CD4-positive, alpha-beta T cell treated with Interleukin-6 for 4 hours (primary cell): ENCODE data around the gene KERA.
"Not testable (repeated sequence)": the region's sequence is repeated elsewhere in the genome, so short reads cannot be mapped to it uniquely, and the experiment has no call there.

Experiments used
- DNase-seq: peaks from one replicate; pipeline ENCODE4 v3.0.0-alpha.2; 2020; ENCODE audit warnings: mixed read lengths

The KERA gene, protein sequence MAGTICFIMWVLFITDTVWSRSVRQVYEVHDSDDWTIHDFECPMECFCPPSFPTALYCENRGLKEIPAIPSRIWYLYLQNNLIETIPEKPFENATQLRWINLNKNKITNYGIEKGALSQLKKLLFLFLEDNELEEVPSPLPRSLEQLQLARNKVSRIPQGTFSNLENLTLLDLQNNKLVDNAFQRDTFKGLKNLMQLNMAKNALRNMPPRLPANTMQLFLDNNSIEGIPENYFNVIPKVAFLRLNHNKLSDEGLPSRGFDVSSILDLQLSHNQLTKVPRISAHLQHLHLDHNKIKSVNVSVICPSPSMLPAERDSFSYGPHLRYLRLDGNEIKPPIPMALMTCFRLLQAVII

GRCh38 chr12:91057368-91058165 lies at the start of gene KERA:
TSS of gene KERA (minus strand) at chr12:91058024. CDS start at chr12:91056281, 1,743 bp downstream.
- DNase-seq = no peak

DNA sequence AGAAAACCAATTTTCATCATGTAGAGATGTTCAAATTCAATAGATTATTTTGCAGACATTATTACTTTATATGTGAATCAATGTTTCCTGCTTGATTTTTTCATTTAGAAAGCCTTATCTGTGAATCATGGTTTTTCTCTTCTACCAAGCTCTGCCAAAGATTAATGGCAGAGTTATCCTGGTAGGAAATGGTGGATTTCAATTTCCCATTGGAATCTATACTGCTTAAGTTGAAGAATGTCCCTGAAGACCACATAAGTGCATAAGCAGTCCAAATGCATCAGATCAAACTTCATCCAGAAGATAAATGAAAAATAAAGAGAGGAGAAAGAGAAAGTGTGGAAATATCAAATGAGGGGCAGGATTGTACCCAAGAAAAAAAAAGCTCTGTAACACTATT lies 48.5 kb upstream of the KERA start:
- DNase-seq = no peak

- no peak for DNase-seq
These were observed 48.0 kb upstream of the KERA start for GRCh38 chr12:91105807-91106206.

DNA sequence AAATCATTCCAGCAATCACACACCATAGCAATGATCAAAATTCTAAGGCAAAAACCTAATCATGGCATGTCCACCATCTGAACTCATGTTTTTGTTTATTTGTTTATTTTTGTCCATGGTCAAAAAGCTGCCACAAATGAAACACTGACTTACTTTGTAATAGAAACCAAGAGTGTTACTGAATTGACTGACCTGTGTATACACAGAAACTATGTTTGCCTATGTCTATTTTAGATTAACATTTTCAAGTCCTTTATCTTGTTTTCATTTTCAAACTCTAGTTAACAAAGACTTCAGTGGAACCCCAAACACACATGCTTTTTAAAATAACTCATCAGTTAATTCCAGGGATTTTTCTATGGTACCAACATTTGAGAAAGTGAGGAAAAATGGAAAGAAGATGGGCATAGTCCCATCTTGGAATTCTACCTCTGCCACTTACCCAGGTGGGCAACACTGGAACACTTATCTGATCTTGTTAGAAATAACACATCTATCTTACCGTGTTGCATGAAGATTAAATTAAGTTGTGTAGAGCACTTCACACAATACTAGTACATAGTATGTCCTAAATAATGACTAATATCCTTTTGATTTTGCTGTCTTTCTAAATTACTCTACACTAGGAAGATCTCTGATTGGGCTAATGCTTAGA lies 47.1 kb upstream of the KERA start:
- no peak for DNase-seq

GRCh38 chr12:91103624-91104023 lies 45.8 kb upstream of the KERA start:
- no peak for DNase-seq

DNA sequence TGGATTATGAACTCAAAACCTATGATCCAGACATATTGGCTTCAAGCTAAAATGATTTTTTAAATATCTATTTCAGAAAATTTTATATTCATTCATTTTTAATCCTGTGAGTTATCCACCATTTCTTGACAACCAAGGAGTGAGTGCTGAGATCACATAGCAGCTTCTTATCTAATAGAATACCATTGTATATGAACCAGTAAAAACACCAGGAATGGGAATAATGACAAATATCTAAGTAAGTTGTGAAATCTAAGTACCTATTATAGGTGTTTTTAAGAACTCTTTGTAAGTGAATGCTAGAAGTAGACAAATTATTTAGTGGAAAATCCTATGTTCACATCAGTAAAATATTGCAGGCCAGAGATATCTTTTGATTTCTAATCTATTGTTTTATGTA lies 45.3 kb upstream of the KERA start:
- no peak for DNase-seq

DNA sequence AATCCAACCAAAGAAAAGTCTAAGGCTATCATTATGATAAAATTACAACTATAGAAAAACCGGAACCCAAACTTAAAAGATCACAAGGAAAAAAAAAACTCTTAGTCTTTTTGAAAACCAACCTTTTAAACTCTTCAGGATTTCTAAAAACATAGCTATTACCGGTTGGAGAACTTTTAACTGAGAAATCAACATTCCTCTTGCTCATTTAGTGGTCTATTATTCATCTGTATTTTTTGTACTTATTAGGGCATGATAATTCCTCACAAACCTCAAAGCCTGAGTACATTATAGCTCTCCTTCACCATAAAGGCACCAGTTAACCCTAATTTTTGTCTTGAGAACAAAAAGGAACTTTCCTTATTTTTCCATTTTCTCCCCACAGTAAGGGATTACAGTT lies 43.1 kb upstream of the KERA start:
- no peak for DNase-seq

GRCh38 chr12:91099836-91100235 lies 42.0 kb upstream of the KERA start:
- no peak for DNase-seq

- no peak for DNase-seq
These were observed 41.5 kb upstream of the KERA start for GRCh38 chr12:91099341-91099740.

GRCh38 chr12:91098941-91099340 lies 41.1 kb upstream of the KERA start:
- DNase-seq = no peak

GRCh38 chr12:91098461-91098860 lies 40.6 kb upstream of the KERA start:
- DNase-seq = no peak

GRCh38 chr12:91094957-91095356 lies 37.1 kb upstream of the KERA start:
- DNase-seq = no peak

DNA sequence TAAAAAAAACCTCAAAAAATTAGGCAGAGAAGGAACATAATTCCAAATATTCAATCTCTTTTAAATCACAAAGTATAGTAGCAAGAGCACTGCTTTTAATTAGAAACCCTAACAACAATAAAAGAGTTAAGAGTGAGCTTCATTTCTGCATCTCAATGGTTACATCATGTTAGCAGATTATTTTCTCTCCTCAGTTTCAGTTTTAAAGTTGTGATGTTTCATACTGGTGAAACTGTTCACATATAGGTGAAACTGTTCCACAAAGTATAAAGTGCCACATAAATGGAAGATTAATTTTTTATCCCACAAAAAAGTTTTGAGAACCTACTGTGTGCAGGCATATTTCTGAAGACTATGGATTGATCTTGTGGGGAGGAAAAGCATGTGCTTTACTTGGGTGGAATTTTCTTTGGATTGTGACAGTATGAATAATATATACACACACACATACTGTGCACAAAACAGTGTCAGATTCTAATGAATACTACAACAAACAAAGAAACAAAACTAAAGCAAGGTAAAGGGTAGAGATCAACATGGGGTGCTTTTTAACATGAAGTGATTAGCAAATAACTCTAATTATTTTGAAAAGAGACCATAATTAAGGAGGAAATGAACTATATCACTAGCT lies 36.3 kb upstream of the KERA start:
- DNase-seq = no peak

DNA sequence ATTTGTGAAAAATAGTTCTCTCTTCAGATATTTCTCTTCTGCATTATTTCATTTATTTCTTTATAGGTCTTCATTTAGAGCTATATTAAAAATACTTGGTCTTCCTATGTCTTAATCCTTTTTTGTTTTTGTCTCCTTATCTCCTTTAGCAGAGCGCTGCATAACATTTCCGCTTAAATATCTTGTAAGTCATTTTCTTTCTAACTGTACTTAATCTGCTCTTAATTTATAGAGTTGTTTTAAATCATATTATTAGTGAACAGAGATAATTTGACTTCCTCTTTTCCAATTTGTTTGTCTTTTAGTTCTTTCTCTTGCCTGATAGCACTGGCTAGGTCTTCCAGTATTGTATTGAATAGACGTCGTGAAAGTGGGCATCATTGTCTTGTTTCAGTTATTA lies 35.5 kb upstream of the KERA start:
- DNase-seq = no peak

GRCh38 chr12:91091916-91092715 lies 34.3 kb upstream of the KERA start:
- DNase-seq = no peak

DNA sequence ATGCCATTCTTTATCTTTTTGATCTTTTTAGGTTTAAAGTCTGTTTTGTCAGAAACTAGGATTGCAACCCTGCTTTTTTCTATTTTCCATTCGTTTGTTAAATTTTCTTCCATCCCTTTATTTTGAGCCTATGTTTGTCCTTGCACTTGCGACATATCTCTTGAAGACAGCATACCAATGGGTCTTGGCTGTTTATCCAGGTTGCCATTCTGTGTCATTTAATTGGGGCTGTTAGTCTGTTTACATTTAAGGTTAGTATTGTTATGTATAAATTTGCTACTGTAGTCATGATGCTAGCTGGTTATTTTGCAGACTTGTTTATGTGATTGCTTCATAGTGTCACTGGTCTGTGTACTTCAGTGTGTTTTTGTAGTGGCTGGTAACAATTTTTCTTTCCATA lies 32.1 kb upstream of the KERA start:
- DNase-seq = not testable (repeated sequence)

GRCh38 chr12:91080041-91080440 lies 22.2 kb upstream of the KERA start:
- no peak for DNase-seq

GRCh38 chr12:91078501-91078900 lies 20.7 kb upstream of the KERA start:
- DNase-seq = no peak

DNA sequence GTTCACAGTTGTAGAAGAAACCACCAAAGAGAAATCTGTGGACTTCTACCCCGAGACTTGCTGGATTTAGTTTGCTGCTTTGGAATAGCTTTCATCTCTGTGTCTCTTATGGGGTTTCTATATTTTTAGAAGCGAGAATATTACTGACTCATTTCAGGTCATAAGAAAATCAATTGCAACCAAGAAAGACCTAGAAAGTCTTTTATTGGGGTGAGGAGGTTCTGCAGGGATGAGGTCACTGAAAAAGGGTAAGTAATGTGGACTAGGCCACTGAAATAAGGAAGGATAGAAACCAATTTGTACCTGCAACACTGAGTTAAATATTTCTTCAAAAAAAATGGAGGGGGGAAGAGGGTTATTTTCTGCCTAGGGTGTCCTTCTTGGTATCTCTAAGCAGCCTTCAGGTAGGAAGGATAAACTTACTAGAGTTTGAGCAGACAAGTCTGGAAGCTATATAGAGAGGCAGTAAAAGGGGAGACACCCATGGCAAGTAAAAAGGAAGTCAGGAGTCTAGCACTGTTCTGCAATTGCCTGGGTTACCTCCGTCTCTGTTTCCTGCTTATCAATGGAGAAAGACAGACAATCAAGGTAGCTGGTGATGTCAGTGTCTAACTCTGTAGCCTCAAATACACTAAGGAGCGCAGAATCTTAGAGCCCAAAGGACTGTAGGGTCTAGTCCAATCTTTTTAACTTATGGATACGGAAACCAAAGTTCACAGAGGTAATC lies 19.6 kb upstream of the KERA start:
- DNase-seq = no peak

DNA sequence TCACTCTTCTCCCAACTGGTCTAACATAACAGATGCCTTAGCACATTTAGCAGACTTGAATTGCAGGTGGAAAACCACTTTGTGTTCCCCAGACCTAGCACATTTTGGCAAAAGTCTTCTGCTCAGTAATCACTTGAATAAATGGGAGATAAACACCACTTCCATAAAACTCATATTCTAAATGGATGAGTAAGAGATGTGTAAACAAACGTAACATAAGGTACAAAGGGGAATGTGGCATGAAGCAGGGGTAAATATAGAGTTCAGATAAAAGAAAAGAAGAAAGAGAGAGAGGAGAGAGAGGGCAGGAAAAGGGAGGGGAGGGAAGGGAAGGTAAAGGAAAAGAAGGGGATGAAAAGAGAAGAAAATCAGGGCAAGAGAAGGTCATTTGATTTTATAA lies 17.0 kb upstream of the KERA start:
- DNase-seq = no peak

DNA sequence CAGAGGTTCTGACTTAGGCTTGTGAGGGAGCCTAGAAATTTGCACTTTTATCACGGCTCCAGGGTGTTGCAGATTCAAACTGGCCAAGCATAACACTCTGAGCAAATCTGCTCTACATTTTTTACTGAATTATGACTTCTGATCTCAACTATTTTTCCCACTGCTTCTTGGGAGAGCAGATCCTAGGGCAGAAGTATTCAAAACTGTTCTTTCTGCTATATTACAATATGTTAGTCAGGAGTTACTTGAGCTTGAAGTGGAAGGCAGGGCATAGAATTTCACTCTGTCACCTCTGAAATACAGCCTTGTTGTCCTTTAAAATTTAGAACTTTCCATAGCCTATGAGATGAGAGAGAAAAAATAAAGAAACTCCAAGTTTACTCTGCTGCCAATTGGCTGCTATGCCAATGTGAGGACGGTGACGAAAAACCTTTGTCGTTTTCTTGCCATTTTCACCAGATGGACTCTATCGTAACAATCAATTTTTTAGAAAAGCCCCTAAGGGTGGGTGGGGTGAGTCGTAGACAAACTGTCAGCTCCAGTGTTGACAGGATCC lies 16.4 kb upstream of the KERA start:
- DNase-seq = no peak
